Measurements from ENCODE around the gene IVL. TPM values are rescaled to one million over a fixed set of nuclear protein-coding genes. Genes with fewer than 3 reads are reported as not detected.

IVL gene
- total RNA-seq (ENCODE audit: insufficient read depth, low replicate concordance), result 14.2 TPM

DNA sequence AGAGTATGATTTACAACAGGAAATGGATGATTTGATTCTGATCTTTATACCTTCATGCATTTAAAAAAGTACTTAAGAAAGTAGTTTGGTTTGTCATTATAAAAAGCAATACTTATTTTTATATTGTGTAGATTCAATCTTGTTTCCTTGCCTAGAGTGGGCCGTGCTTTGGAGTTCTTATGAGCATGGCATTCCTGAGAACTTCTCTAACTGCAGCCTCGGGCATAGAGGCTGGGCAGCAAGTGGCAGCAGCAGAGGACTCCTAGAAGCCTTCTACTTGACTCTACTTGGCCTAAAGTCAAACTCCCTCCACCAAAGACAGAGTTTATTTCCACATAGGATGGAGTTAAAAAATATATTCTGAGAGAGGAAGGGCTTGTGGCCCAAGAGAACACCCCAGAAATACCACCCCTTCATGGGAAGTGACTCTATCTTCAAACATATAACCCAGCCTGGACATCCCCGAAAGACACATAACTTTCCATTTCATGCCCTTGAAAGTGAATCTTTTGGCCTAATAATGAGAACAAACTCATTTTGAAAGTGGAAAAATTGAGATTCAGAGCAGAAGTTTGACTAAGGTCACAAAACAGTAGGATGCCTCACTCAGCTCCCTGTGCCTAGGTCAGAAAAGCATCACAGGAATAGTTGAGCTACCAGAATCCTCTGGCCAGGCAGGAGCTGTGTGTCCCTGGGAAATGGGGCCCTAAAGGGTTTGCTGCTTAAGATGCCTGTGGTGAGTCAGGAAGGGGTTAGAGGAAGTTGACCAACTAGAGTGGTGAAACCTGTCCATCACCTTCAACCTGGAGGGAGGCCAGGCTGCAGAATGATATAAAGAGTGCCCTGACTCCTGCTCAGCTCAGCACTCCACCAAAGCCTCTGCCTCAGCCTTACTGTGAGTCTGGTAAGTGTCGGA, at the start of gene IVL:
TSS of gene IVL (plus strand) at position 861 of the 916 bp plus-strand sequence. CDS start 1,252 bp downstream, outside the sequence.
- DNase-seq (ENCODE audit: low spot score), result no peak

GRCh38 chr1:152859696-152860095, 48.6 kb upstream of the IVL start, which contains the start of gene LCE7A:
Gene LCE7A, plus strand, starts transcription at chr1:152859996. Its CDS starts 702 bp downstream, at chr1:152860698.
- no peak for DNase-seq (ENCODE audit: low spot score)

DNA sequence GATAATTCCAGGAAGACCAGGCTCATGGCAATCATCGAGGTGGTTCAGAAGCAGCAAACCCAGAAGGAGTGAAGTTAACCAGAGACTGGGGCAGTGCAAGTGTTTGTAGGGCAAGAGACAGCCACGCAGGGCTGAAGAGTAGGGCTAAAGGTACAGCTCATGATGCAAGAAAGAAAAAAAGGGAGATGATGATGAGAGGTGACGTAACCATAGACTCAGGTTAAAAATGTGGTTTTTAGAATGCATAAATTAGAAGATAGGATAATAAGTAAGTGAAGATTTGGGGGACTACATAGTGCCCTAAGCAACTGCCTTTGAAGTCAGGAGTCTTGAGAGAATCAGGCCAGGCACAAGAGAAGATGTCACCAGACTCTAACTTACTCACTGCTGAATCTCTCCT, 48.2 kb upstream of the IVL start:
- DNase-seq (ENCODE audit: low spot score), result no peak

GRCh38 chr1:152861374-152861773, 47.0 kb upstream of the IVL start:
- no peak for DNase-seq (ENCODE audit: low spot score)

DNA sequence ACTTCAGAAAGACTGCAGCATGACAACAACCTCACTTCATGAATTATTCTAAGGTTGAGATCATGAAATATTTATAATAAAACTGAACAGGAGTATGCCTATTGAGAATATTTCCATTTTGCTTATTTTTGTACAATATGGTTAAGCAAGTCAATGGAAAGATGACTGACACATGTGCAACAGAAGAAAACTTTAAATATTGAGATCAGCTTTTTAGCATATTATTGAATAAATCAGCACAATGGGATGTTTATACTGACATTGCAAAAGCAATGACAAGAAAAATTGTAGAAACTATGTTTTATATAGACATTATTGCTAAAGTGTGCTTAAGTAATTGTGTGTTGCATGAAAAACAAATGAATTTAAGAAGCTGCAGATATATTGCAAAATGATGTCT, 43.9 kb upstream of the IVL start:
- no peak for DNase-seq (ENCODE audit: low spot score)

- DNase-seq (ENCODE audit: low spot score), result no peak
Measured at GRCh38 chr1:152866321-152866720, 42.0 kb upstream of the IVL start.

- peak; percentile 66 for DNase-seq (ENCODE audit: low spot score)
Measured at GRCh38 chr1:152869808-152870419, 38.4 kb upstream of the IVL start.

GRCh38 chr1:152870831-152871730, 37.3 kb upstream of the IVL start:
- DNase-seq (ENCODE audit: low spot score), result peak; percentile 15

DNA sequence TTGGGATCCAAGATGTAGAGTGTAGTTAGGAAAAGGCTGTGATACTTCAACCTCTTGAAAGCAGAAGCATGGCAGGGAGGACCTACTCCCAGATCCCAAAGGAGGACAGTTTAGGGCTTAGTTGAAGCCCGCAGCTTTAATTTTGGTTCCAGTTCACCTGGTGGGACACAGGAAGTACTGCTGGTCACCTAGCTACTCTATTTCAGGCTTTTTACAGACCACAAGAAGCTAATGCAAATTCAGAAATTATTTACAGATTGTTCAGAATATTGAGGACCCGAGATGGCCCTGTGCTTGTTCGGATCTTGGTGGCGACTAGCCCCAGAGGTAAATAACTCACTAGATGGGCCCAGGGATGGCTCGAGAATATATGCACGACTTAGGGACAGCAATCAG, 36.6 kb upstream of the IVL start:
- DNase-seq (ENCODE audit: low spot score), result no peak

GRCh38 chr1:152873495-152873894, 34.9 kb upstream of the IVL start:
- no peak for DNase-seq (ENCODE audit: low spot score)

- DNase-seq (ENCODE audit: low spot score), result no peak
Measured at GRCh38 chr1:152876827-152877226, 31.5 kb upstream of the IVL start.

GRCh38 chr1:152878042-152878441, 30.3 kb upstream of the IVL start, which contains the start of gene SMCP:
Gene SMCP, plus strand, starts transcription at chr1:152878322. Its CDS starts 6,101 bp downstream, at chr1:152884423.
- DNase-seq (ENCODE audit: low spot score), result no peak

DNA sequence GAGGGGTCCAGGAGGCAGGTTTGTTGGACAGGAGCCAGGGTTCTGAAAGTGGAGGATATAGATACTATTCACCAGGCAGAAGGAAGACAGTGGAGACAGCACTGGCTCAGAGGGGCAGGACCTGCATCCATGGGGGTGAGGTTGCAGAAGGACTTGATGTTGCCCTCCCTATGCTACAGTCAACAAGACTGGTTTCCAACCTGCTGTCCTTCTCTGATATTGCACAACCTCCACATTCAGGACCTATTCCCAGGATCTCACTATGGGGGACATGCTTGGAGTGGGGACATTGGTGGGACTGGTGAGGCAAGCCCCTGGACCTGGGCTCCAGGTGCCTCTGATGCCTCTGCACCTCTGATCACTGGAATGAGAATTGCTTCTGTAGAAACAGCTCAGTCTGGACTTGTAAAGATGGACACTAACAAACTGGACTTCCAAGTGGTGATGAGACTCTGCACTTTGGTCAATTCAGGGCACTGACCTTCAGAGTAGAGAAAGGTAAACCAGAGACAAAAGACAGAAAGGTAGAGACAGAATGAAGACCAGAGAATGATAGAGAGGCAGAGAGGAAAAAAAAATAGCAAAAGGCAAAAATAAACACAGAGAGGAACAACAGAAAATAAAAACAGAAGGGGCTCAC, 28.7 kb upstream of the IVL start:
- no peak for DNase-seq (ENCODE audit: low spot score)

DNA sequence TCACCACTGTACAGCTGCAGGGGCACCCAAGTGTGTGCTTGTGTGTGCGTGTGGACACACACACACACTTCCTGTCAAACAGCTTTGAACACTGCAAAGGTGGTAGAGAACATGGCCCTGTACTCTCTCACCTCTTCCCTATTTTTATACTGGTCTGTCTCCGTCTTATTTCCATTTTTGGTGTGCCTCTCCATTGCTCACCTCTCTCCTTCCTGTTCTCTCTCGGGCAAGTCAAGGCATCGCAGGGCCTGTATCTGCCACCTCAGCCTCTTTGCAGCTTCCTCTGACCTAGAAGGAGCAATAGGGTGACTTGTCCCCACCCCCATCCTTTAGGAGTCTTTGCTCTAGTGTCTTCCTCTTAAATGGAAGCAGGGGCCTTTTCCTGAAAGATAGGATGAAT, 28.0 kb upstream of the IVL start:
- DNase-seq (ENCODE audit: low spot score), result no peak

DNA sequence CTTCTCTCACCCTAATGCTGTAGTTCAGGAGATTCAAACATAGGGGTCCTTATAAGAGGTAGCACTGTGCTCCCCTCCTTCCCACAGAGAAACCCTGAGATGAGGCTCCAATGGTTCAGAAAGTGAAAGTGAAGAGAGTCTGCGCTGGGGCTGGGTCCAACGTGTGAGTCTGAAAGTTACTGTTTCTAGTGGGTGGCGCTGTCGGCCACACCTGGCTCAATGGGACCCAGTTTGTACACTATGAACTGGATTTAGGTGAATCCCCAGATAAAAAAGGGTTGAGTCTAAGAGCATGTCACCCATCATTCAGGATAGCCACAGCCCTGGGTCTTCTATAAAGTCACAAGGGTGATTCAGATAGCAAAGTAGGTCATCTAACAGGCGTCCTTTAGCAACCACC, 27.4 kb upstream of the IVL start:
- no peak for DNase-seq (ENCODE audit: low spot score)

- DNase-seq (ENCODE audit: low spot score), result no peak
Measured at GRCh38 chr1:152884085-152884484, 24.3 kb upstream of the IVL start.

DNA sequence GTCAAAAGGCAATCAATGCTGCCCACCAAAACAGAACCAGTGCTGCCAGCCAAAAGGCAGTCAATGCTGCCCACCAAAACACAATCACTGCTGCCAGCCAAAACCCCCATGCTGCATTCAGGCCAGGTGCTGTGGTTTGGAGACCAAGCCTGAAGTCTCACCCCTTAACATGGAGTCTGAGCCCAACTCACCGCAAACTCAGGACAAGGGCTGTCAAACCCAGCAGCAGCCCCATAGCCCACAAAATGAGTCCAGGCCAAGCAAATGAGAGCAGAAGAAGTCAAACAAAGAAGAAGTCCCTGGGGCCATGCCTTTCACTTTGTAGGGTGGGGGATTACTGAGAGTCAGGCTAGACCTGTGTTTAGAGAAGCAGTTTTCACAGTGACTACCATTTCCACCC, 23.8 kb upstream of the IVL start:
- no peak for DNase-seq (ENCODE audit: low spot score)

- no peak for DNase-seq (ENCODE audit: low spot score)
Measured at GRCh38 chr1:152884966-152885624, 23.3 kb upstream of the IVL start.

DNA sequence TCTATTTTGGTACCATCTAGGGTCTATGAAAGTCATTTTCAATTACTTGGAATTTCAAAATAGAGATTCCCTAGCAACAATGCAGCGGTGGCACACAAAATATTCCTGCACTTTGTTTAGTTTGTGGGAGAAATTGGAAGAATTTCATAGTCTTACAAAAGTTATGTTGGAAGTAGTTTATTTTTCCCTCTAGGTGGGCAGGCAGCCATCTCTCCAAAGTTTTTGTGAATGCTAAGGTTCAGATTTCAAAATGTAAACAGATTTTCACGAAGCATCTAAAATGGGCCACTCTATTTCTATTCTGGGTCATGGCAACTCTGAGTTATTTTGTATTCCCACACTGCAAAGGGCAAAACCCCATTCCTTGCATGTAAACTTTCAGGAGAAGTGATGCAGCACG, 22.3 kb upstream of the IVL start:
- DNase-seq (ENCODE audit: low spot score), result no peak

GRCh38 chr1:152886758-152887409, 21.5 kb upstream of the IVL start:
- DNase-seq (ENCODE audit: low spot score), result no peak

Data from umbilical cord (tissue), 2 donors.